Activated T-helper 1 cell treated with anti-CD3 and anti-CD28 coated beads, Interleukin-12 subunit alpha, Interleukin-12 subunit beta, Interleukin-2, Interleukin-4 antibody, amounts not matched to agents 30 ng/mL and 10 ng/mL and 1 ng/mL, durations not matched to agents 14 hours and 24 hours and 36 hours (primary cell): ENCODE results near the gene NPDC1. TPM values are rescaled to one million over a fixed set of nuclear protein-coding genes. Genes with fewer than 3 reads are reported as not detected.

Source experiments
- DNase-seq: peaks from one replicate; pipeline ENCODE4 v3.0.0; 2021; ENCODE audit warnings: low spot score
- H3K27ac Mint-ChIP-seq: one replicate; pipeline ENCODE4 v1.8.0; 2021; ENCODE audit warnings: mild to moderate bottlenecking, mixed read lengths
- H3K27me3 Mint-ChIP-seq: one replicate; pipeline ENCODE4 v1.8.0; 2022; ENCODE audit warnings: mild to moderate bottlenecking, moderate library complexity, mixed read lengths; ENCODE audit not compliant: insufficient read depth
- H3K36me3 Mint-ChIP-seq: one replicate; pipeline ENCODE4 v1.8.0; 2021; ENCODE audit warnings: low read depth, mixed read lengths
- H3K4me1 Mint-ChIP-seq: one replicate; pipeline ENCODE4 v1.8.0; 2021; ENCODE audit warnings: low read depth, mixed read lengths
- H3K4me3 Mint-ChIP-seq: one replicate; pipeline ENCODE4 v1.8.0; 2021; ENCODE audit warnings: mild to moderate bottlenecking, moderate library complexity, mixed read lengths
- H3K9me3 Mint-ChIP-seq: one replicate; pipeline ENCODE4 v1.8.0; 2021; ENCODE audit warnings: mixed read lengths
- intact Hi-C: fragments of 100-400 bp; cut with micrococcal nuclease; formaldehyde crosslinking; loops from one replicate; pipeline ENCODE4 v1.15.1; 2024
- total RNA-seq: library from RNA; stranded (reverse); gene quantifications from 2 replicates; pipeline ENCODE4 v1.2.3, GENCODE V29; 2022

NPDC1 gene
- total RNA-seq, 1 donor from 2014 or later, result 80.1 TPM

DNA sequence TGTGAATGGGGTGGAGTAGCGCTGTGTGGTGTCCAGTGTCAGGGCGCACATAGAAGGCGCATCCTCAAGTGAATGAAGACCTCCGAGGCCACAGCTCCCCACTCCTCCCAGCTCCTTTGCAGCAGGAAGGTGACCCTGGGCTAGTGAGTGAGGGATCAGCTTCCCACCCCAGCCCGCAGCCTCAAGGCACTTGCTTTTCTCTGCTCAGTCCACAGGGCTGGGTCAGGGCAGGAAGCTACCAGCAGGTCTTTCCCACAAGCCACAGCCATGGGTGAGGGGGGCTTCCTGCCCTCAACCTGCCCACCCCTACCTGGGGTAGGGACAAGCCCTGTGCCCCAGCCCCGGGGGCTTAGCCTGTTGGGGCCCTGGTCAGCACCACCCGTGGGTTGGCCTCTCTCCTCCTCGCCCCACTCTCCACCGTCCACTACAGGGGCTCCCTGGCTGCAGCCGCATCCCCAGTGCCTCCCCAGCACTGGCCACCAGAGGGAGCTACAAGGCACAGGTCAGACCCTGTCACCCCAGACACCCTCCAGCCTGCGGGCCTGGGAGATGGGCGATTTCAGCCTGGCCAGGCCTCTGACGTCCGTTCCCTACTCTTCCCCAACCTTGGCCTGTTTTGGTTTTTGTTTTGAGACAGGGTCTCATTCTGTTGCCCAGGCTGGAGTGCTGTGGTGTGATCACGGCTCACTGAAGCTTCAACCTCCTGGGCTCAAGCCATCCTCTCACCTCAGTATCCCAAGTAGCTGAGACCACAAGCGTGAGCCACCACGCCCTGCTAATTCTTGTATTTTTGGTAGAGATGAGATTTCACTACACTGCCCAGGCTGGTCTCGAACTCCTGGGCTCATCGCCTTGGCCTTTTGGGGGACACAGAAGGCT, 16.7 kb downstream of the NPDC1 start:
- Mint-ChIP-seq H3K4me1 (peaks cover 30% of the 10 kb centered on the region), H3K36me3 (no peaks in the 10 kb centered on the region), H3K9me3 (no peaks in the 10 kb centered on the region), H3K27ac (peak overlapping the region; percentile 67), H3K27me3 (no peaks in the 10 kb centered on the region), H3K4me3 (peak overlapping the region; percentile 80)
- peak; percentile 63 for DNase-seq
- intact Hi-C loops, result loop anchor here (1.0 to 10.0 kb wide), 6 partner anchors 17 to 544 kb away; partner anchors contain the start of genes C8G, NPDC1, RNF208 and SEC16A

DNA sequence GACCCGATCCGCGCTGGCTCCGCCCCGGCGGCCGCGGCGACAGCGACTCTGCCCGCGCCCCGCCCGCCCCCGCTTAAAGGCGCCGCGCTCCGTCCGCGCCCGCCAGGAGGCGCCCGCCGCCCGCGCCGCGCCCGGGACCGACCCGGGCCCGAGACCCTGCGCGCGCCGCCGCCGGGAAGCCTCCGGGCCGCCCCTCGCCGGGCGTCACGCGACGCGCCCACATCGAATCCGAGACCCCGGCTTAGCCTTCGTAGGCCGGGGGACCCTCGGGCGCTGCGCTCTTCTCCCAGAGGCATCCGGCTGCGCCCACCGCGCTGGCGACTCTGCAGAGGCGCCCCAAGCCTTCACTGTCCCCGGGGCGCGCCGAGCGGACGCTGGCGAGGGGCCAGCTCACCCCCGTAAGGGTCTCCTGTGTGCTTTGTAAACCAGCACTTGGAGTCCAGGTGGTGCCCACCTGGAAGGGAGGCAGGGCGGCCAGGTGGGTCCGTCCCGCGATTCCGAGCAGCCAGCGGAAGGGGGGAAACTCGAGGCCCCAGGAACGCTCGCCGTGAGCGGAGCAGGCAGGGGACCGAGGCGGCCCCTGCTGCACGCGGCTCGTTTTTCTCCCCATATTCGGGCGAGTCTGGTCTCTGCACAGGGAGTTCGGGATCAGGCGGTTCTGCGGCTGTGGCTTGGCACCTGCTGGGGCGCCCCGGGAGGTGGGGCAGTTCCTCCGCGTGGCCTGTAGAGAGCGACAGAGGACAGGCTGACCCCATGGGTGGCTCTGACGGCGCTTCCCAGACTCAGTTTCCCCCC, 17.5 kb downstream of the NPDC1 start:
- DNase-seq, result peak; percentile 69
- Mint-ChIP-seq H3K4me1 (peaks cover 25% of the 10 kb centered on the region), H3K27ac (peak overlapping the region; percentile 58), H3K4me3 (peak overlapping the region; percentile 80), H3K36me3 (no peaks in the 10 kb centered on the region), H3K9me3 (no peaks in the 10 kb centered on the region), H3K27me3 (no peaks in the 10 kb centered on the region)
- intact Hi-C loops, result loop anchor here (1.0 to 10.0 kb wide), 6 partner anchors 18 to 544 kb away; partner anchors contain the start of genes C8G, NPDC1, RNF208 and SEC16A

GRCh38 chr9:137027369-137028262, 18.4 kb downstream of the NPDC1 start, which contains the start of gene ABCA2:
TSS of gene ABCA2 (minus strand) at chr9:137028237. CDS start at chr9:137028140, 97 bp downstream.
- Mint-ChIP-seq H3K27ac (peak within 1 kb of the TSS; percentile 58), H3K4me1 (peaks cover 18% of the 10 kb centered on the region), H3K27me3 (no peaks in the 10 kb centered on the region), H3K9me3 (no peaks in the 10 kb centered on the region), H3K4me3 (peak within 1 kb of the TSS; percentile 83), H3K36me3 (no peaks in the 10 kb centered on the region)
- intact Hi-C loops, result loop anchor here (2.0 to 10.0 kb wide), 5 partner anchors 39 to 543 kb away; partner anchors contain the start of genes C8G, RNF208 and SEC16A
- no peak for DNase-seq

DNA sequence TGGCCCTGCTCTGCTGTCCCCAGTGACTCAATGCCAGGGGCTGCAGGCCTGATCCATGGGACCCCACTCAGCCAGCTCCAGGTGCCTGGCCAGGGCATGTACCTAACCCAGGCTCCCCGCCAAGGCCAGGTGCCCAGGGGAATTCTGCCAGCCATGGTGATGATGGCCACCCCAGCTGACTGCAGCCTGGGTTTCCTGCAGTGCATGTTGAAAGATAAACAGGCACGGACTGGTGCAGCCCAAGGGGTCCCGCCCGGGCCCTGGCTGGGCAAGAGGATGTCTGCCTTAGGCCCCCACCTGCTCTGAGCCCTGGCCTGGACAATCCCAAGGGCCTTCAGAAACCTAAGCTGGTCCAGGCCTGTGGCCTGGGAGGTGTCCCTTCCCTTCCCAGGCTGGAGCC, 19.1 kb downstream of the NPDC1 start:
- Mint-ChIP-seq H3K4me3 (peak overlapping the region; percentile 83), H3K27me3 (no peaks in the 10 kb centered on the region), H3K4me1 (peaks cover 18% of the 10 kb centered on the region), H3K27ac (no peak overlapping the region), H3K9me3 (no peaks in the 10 kb centered on the region), H3K36me3 (no peaks in the 10 kb centered on the region)
- intact Hi-C loops, result loop anchor here (5.0 to 10.0 kb wide), 4 partner anchors 80 to 542 kb away; partner anchors contain the start of genes C8G, RNF208 and SEC16A
- DNase-seq, result no peak

GRCh38 chr9:137026384-137026783, 19.6 kb downstream of the NPDC1 start:
- Mint-ChIP-seq H3K4me3 (peak overlapping the region; percentile 83), H3K36me3 (no peaks in the 10 kb centered on the region), H3K27me3 (no peaks in the 10 kb centered on the region), H3K9me3 (no peaks in the 10 kb centered on the region), H3K27ac (no peak overlapping the region), H3K4me1 (peaks cover 18% of the 10 kb centered on the region)
- intact Hi-C loops, result loop anchor here (5.0 to 10.0 kb wide), 4 partner anchors 79 to 542 kb away; partner anchors contain the start of genes C8G, RNF208 and SEC16A
- no peak for DNase-seq

GRCh38 chr9:137025517-137025966, 20.4 kb downstream of the NPDC1 start:
- intact Hi-C loops, result loop anchor here (5.0 to 10.0 kb wide), 4 partner anchors 78 to 541 kb away; partner anchors contain the start of genes C8G, RNF208 and SEC16A
- Mint-ChIP-seq H3K4me3 (no peak overlapping the region), H3K36me3 (no peaks in the 10 kb centered on the region), H3K4me1 (peaks cover 14% of the 10 kb centered on the region), H3K27ac (no peak overlapping the region), H3K9me3 (no peaks in the 10 kb centered on the region), H3K27me3 (no peaks in the 10 kb centered on the region)
- DNase-seq, result no peak

GRCh38 chr9:137023583-137023991, 22.4 kb downstream of the NPDC1 start:
- Mint-ChIP-seq H3K27ac (no peak overlapping the region), H3K27me3 (no peaks in the 10 kb centered on the region), H3K4me3 (no peak overlapping the region), H3K36me3 (no peaks in the 10 kb centered on the region), H3K9me3 (no peaks in the 10 kb centered on the region), H3K4me1 (no peaks in the 10 kb centered on the region)
- no peak for DNase-seq
- intact Hi-C loops, result loop anchor here (5.0 to 10.0 kb wide), 3 partner anchors 131 to 539 kb away; partner anchors contain the start of gene SEC16A

- Mint-ChIP-seq H3K9me3 (no peaks in the 10 kb centered on the region), H3K4me3 (no peak overlapping the region), H3K4me1 (no peaks in the 10 kb centered on the region), H3K36me3 (no peaks in the 10 kb centered on the region), H3K27ac (no peak overlapping the region), H3K27me3 (no peaks in the 10 kb centered on the region)
- DNase-seq, result no peak
- intact Hi-C loops, result loop anchor here (5.0 to 10.0 kb wide), 3 partner anchors 132 to 538 kb away; partner anchors contain the start of gene SEC16A
These were observed 22.8 kb downstream of the NPDC1 start for GRCh38 chr9:137023157-137023556.

- Mint-ChIP-seq H3K36me3 (no peaks in the 10 kb centered on the region), H3K4me3 (no peak overlapping the region), H3K4me1 (no peaks in the 10 kb centered on the region), H3K27ac (no peak overlapping the region), H3K9me3 (no peaks in the 10 kb centered on the region), H3K27me3 (no peaks in the 10 kb centered on the region)
- intact Hi-C loops, result loop anchor here (1.0 to 10.0 kb wide), 7 partner anchors 30 to 538 kb away; partner anchors contain the start of genes EDF1, PAXX, SEC16A and TMEM141
- no peak for DNase-seq
These were observed 23.3 kb downstream of the NPDC1 start for GRCh38 chr9:137022662-137023008.

GRCh38 chr9:137021979-137022661, 23.9 kb downstream of the NPDC1 start:
- no peaks in the 10 kb centered on the region for H3K4me1 Mint-ChIP-seq
- H3K4me3 Mint-ChIP-seq, result no peak overlapping the region
- intact Hi-C loops, result loop anchor here (1.0 to 10.0 kb wide), 7 partner anchors 30 to 537 kb away; partner anchors contain the start of genes EDF1, PAXX, SEC16A and TMEM141
- H3K9me3 Mint-ChIP-seq, result no peaks in the 10 kb centered on the region
- H3K36me3 Mint-ChIP-seq, result no peaks in the 10 kb centered on the region
- DNase-seq, result peak; percentile 64
- H3K27me3 Mint-ChIP-seq, result no peaks in the 10 kb centered on the region
- peak overlapping the region; percentile 29 for H3K27ac Mint-ChIP-seq

DNA sequence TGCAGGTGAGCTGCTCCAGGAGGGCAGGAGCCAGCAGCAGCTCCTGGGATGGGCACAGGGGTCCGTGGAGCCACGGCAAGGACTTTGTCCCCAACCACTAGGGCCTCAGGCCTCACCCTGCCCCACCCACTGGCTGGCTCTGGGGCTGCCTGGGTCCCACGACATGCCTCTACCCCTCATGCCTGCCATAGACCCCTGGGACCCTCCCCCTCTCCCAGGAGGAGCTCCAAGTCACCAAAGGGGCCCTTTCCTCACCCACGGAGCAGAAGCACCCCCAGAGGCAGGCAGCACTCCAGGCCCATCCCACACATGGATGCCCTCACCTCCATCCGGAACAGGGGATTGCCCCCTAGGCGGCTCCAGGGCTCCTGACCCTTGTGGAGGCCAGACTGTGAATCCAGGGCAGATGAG, 24.4 kb downstream of the NPDC1 start:
- no peaks in the 10 kb centered on the region for H3K27me3 Mint-ChIP-seq
- peak overlapping the region; percentile 29 for H3K27ac Mint-ChIP-seq
- H3K4me3 Mint-ChIP-seq, result no peak overlapping the region
- no peak for DNase-seq
- intact Hi-C loops, result loop anchor here (5.0 to 10.0 kb wide), 3 partner anchors 133 to 537 kb away; partner anchors contain the start of gene SEC16A
- H3K36me3 Mint-ChIP-seq, result no peaks in the 10 kb centered on the region
- H3K9me3 Mint-ChIP-seq, result no peaks in the 10 kb centered on the region
- no peaks in the 10 kb centered on the region for H3K4me1 Mint-ChIP-seq
